ENCODE data around the gene PFN2.
A peak's percentile ranks its signal among the peaks of the same experiment; 100 is the strongest.
"Not testable (repeated sequence)": the region's sequence is repeated elsewhere in the genome, so short reads cannot be mapped to it uniquely, and the experiment has no call there.

The PFN2 gene
- total RNA-seq, result 4.1 to 6.1 reads per million in 2 donors

- peak; percentile 7 to 70 (median 49) for DNase-seq
These were observed at the start of gene PFN2 for GRCh38 chr3:149970716-149971402. PFN2 (minus strand) TSS chr3:149970895; CDS start chr3:149970856, 39 bp downstream.

DNA sequence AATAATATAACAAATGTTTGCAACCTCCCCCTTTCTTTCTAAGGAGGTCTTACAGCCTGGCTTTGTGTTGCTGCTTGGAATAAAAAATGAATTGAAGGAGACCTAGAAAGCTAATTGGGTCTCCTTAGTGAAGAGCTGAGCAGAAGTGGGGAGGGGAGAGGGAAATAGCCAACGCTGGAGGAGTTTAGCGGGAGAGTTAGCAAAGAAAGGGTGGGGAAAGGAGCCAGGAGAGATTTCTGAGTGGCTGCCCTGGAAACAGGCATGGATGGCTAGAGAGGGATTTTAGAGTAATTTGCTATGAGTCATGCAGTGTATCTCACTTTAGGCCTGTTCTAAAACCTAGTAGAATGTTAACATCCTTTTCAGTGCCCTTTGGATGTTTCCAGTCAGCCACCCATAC lies 45.2 kb upstream of the PFN2 start:
- DNase-seq, result no peak

- no peak for DNase-seq
These were observed 44.1 kb upstream of the PFN2 start for GRCh38 chr3:150014782-150015181.

- DNase-seq, result no peak
These were observed 43.1 kb upstream of the PFN2 start for GRCh38 chr3:150013801-150014200.

DNA sequence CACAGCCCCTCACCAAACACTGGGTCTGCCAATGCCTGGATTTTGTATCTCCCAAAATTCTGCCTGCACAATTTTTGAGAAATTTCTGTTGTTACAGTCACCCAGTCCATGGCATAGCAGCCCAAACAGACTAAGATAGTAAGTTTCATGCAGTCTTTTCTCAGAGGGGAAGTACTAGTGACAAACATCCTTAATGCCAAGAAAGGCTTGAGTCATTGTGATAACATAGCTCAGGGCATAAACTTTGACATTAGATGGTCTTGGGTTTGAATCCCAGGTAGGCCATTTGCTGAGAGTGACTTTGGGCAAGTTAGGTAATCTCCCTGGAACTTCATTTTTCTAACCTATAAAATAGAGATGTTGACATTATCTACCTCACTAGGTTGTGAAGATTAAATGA lies 36.1 kb upstream of the PFN2 start:
- DNase-seq, result no peak

DNA sequence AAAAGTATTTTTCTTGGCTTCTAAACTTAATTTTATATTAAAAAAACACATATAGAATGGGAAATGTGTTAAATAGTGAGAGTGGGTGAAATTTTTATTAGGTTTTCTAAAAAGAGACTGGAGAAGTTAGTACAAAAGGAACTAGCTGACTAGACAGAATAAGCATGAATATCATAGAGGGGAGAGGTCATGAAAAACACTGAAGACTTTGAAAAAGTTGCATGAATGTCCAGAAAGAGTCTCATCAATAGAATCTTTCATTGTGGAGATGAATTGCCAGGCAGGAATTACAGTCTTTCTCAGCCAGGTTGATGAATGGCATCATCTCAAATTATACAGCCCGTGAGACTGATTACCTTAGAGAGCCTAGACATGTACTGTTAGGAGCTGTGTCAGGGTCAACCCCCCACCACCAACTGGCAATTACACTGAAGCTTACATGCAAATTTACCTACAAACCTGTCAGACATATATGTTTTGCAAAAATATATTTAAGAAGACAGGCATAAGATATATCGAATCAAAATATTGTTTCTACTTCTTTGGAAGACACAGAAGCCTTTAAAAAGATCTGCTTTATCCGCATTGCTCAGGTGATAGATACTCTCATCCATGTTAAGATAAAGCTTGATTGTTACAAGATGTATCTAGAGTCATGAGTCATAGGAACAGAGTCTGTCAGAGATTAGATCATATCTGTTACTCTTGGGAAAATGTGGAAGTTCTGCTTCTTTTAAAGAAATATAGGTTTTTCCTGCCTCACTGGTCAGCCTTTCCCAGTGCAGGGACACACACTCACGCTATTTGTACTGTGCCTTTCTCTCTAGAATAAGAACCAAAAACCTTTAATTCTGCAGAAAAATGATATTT lies 34.8 kb upstream of the PFN2 start:
- no peak for DNase-seq

DNA sequence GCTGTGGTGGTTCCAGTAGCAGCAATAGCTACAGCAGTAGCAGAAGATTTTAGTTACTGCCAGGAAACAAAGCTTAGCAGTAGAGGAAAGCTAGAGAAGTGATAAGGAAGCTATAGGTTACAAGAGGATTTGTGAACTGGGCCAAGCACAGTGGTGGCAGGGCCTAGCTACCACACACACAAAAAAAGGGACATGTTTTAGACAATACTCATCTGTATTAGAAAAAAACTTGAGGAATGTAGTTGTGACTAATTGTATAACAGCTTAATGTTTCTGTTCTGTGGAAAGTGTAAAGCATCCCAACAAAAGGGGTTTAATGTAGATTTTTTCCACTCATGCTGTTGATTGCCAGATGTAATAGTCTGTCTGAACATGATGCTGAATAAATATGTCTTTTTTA lies 29.9 kb upstream of the PFN2 start:
- DNase-seq, result no peak

- no peak for DNase-seq
These were observed 28.7 kb upstream of the PFN2 start for GRCh38 chr3:149999421-149999820.

GRCh38 chr3:149998946-149999345 lies 28.3 kb upstream of the PFN2 start:
- no peak for DNase-seq

GRCh38 chr3:149992416-149993058 lies 21.8 kb upstream of the PFN2 start:
- DNase-seq, result no peak

- no peak for DNase-seq
These were observed 19.8 kb upstream of the PFN2 start for GRCh38 chr3:149990423-149990948.

GRCh38 chr3:149989307-149989706 lies 18.6 kb upstream of the PFN2 start:
- DNase-seq, result no peak

GRCh38 chr3:149983628-149984027 lies 12.9 kb upstream of the PFN2 start:
- DNase-seq, result peak in 1 of 5 experiments; percentile 24

- not testable (repeated sequence) for DNase-seq
These were observed 12.4 kb upstream of the PFN2 start for GRCh38 chr3:149983053-149983452.

DNA sequence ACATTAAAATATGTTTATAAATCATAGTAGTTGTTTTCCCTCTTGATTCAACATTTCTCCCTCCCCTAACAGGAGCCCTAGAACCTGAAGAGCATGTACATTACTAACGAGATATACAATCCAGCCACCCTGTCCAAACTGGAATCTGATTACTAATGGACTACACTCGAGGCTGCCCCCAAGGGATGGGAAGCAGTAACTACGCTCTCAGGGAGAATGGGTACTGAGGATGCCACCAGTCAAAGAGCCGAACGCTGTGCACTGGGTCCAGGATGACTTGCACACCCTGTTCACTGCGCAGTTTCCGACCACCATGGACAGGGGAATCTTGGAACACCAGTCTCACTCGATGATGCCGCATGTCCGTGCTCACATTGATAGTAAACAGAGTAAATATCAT lies 11.3 kb upstream of the PFN2 start:
- DNase-seq, result not testable (repeated sequence)

GRCh38 chr3:149977386-149977785 lies 6.7 kb upstream of the PFN2 start:
- no peak for DNase-seq

GRCh38 chr3:149975919-149976318 lies 5.2 kb upstream of the PFN2 start:
- peak in 1 of 5 experiments; percentile 8 for DNase-seq

GRCh38 chr3:149971403-149972075 lies 844 bp upstream of the PFN2 start:
- DNase-seq, result peak in 4 of 5 experiments; percentile 1 to 38 (median 13)

- peak; percentile 32 to 86 (median 64) for DNase-seq
These were observed 567 bp downstream of the PFN2 start for GRCh38 chr3:149969940-149970715.

GRCh38 chr3:149969110-149969939 lies 1.4 kb downstream of the PFN2 start:
- DNase-seq, result no peak

DNA sequence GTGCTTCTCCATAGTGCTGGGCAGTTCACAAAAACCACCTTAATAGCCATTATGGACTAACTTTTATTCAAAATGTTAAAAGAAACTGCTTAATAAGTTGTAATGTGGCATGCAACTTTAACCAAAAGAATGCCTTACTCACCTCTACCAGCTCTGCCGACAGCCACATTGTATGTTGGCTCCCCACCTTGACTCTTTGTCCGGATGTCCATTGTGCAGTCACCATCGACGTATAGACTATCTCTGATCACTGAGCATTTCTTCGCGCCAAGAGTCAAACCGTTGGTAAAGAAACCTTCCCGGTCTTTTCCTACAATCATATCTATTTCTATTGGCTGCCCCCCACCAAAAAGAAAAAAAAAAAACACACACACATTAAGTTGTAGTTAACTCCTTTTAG lies 2.5 kb downstream of the PFN2 start:
- no peak for DNase-seq
